Left ventricle myocardium inferior (tissue), 1 donor: ENCODE data around the gene BYSL. TPM values are rescaled to one million over a fixed set of nuclear protein-coding genes. Genes with fewer than 3 reads are reported as not detected.

Experiments used
- DNase-seq: peaks from one replicate; pipeline ENCODE4 v3.0.0-alpha.2; 2020
- H3K27ac ChIP-seq: fragments of 200-600 bp; replicated peaks from 2 replicates; pipeline ENCODE4 v1.8.0; 2021
- H3K27me3 ChIP-seq: fragments of 200-600 bp; 2 replicates; pipeline ENCODE4 v1.8.0; 2021; ENCODE audit warnings: low read depth
- H3K36me3 ChIP-seq: fragments of 200-600 bp; 2 replicates; pipeline ENCODE4 v1.8.0; 2021
- H3K4me1 ChIP-seq: fragments of 200-600 bp; 2 replicates; pipeline ENCODE4 v1.8.0; 2021
- H3K4me3 ChIP-seq: fragments of 200-600 bp; 2 replicates; pipeline ENCODE4 v1.8.0; 2021; ENCODE audit warnings: mild to moderate bottlenecking, moderate library complexity
- H3K9me3 ChIP-seq: fragments of 200-600 bp; replicated peaks from 2 replicates; pipeline ENCODE4 v1.8.0; 2021
- CTCF ChIP-seq: fragments of 200-600 bp; IDR thresholded peaks from 2 replicates; pipeline ENCODE4 v1.8.0; 2021; ENCODE audit warnings: antibody characterized with exemption, mild to moderate bottlenecking, borderline replicate concordance
- intact Hi-C: fragments of 100-400 bp; cut with micrococcal nuclease; formaldehyde crosslinking; loops from one replicate; pipeline ENCODE4 v1.11.0; 2022
- total RNA-seq: library from RNA; stranded (reverse); fragmentation: NEBNext Ultra II Directional; extraction: Animal tissue kit (Norgen Biotek cat#: 25700); gene quantifications from one replicate; pipeline ENCODE4 v1.2.1, GENCODE V29; 2021
- donor health status: DM: no; HTN: yes; CAD: no; lungs with severe emphysema.

The BYSL gene
- total RNA-seq, 1 donor from 2014 or later, result 9.0 TPM

GRCh38 chr6:41932378-41932777 lies 11.1 kb downstream of the BYSL start:
- Histone ChIP-seq H3K9me3 (no peaks in the 10 kb centered on the region), H3K4me3 (no peak overlapping the region), H3K27me3 (no peaks in the 10 kb centered on the region), H3K27ac (no peak overlapping the region), H3K4me1 (peaks cover 26% of the 10 kb centered on the region), H3K36me3 (peaks cover 96% of the 10 kb centered on the region)
- intact Hi-C loops, result no loop called here
- no peak for TF ChIP-seq CTCF
- no peak for DNase-seq

DNA sequence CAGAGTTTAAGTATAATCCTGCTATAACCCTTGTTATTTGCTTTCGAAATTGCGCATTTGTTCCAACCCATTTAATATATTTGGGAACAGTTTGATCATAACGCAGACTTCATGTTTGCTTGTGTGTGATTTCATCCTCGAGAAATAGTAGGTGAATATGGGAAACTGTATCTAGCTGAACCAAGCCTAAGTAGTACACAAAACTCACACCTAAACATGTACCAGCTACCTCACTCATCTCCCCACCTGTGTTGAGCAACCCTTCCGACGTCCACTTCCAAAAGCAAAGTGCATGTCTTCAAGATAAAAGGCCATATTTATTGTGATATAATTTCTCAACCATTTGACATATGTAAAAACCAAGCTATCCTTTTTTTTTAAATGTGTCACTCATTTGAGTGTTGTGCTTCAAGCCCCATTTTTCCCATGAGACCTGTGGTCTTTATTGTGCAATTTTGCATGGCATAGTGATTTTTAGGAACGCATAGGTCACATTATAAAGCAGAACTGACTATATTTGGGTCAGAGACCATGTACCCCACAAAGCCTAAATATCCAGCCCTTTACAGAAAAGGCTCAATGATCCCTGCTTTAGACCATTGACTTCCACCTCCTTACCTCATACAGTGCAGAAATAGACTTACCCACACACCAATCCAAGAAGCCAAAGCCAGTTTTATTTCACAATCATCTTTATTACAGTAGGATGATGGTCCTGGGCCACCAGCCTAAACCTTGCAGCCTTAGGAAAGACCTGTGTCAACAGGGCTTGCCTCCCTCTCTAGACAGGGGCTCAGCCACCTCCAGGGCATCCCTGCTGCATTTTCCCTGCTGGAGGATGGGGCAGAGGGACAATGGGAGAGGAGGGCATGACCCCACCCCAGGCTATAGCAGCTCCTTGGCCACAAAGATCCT lies 13.2 kb downstream of the BYSL start:
- no peak for TF ChIP-seq CTCF
- Histone ChIP-seq H3K27ac (no peak overlapping the region), H3K36me3 (peaks cover 75% of the 10 kb centered on the region), H3K27me3 (no peaks in the 10 kb centered on the region), H3K4me3 (no peak overlapping the region), H3K9me3 (no peaks in the 10 kb centered on the region), H3K4me1 (peaks cover 48% of the 10 kb centered on the region)
- intact Hi-C loops, result loop anchor here (5.0 kb wide), 1 partner anchor 108 kb away; no protein-coding TSS in a partner anchor
- DNase-seq, result no peak

- intact Hi-C loops, result loop anchor here (5.0 kb wide), 1 partner anchor 107 kb away; no protein-coding TSS in a partner anchor
- DNase-seq, result no peak
- H3K27ac ChIP-seq, result no peak overlapping the region
- no peak overlapping the region for H3K4me3 ChIP-seq
- peaks cover 68% of the 10 kb centered on the region for H3K36me3 ChIP-seq
- no peaks in the 10 kb centered on the region for H3K9me3 ChIP-seq
- H3K4me1 ChIP-seq, result peaks cover 54% of the 10 kb centered on the region
- TF ChIP-seq CTCF, result no peak
- H3K27me3 ChIP-seq, result no peaks in the 10 kb centered on the region
Measured at GRCh38 chr6:41935193-41935574, 13.9 kb downstream of the BYSL start.

DNA sequence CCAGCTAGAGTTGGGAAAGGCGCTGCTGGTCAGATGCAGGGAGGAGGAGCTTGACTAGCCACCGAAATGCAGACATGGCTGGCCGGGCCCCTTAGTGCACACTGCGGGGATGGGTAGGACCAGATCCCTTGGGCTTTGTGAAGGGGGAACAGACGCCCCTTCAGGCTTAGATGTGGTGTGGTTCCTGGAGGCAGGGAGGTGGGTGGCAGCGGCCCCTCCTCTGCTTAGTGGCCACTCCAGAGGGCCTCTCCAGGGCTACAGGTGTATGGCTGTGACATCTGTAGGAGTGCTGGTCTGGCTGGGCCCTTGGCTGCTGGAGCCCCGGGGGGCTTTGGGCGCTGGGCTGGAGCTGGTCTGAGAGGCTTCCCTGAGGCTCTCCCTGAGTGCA lies 14.4 kb downstream of the BYSL start:
- no peak overlapping the region for H3K4me3 ChIP-seq
- H3K27ac ChIP-seq, result peak overlapping the region; percentile 97
- no peaks in the 10 kb centered on the region for H3K27me3 ChIP-seq
- peaks cover 59% of the 10 kb centered on the region for H3K4me1 ChIP-seq
- peaks cover 63% of the 10 kb centered on the region for H3K36me3 ChIP-seq
- DNase-seq, result no peak
- TF ChIP-seq CTCF, result no peak
- H3K9me3 ChIP-seq, result no peaks in the 10 kb centered on the region
- intact Hi-C loops, result loop anchor here (5.0 kb wide), 1 partner anchor 107 kb away; no protein-coding TSS in a partner anchor

DNA sequence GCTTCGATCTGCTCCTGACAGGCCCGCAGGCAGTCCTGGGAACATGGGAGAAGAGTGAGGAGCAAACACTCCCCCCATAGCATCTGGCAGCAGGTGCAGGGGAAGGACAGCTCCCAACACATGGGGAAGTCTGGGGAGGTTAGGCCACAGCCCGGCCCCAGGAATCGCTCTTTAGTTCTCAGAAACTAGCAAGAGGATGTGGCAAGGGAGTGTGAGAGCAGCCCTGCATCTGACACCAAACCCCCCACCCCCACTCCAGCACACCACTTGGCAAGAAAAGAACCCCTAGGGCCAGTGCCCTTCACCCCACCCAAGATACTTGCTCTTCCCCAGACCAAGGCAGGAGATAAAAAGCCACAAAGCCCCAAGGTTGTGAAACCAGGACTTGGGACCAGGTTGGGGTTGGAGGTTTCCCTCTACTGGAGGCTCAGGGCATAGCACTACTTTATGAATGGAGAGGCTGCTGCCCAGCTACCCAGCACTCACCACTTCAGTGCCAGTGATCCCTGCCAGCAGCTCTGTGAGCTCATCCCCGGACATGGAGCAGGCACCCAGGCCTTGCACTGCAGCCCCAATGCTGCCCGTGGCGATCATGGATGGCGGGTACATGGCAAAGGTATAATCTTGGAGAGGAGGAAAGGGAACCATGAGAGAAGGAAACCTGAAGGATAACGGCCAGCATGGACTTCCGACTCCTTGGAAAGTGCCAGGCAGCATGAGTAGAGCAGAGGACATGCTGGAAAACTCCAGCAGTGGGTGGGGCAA lies 15.0 kb downstream of the BYSL start:
- peak; percentile 88 for TF ChIP-seq CTCF
- no peak overlapping the region for H3K4me3 ChIP-seq
- peak overlapping the region; percentile 97 for H3K27ac ChIP-seq
- intact Hi-C loops, result loop anchor here (5.0 kb wide), 1 partner anchor 106 kb away; no protein-coding TSS in a partner anchor
- DNase-seq, result peak; percentile 69
- no peaks in the 10 kb centered on the region for H3K27me3 ChIP-seq
- H3K36me3 ChIP-seq, result peaks cover 57% of the 10 kb centered on the region
- H3K9me3 ChIP-seq, result no peaks in the 10 kb centered on the region
- H3K4me1 ChIP-seq, result peaks cover 65% of the 10 kb centered on the region
